A549 treated with AZD2906 at 1 μM for 4 hours (cell line): Measurements from ENCODE around the gene RAMP2. TPM values are rescaled to one million over a fixed set of nuclear protein-coding genes. Genes with fewer than 3 reads are reported as not detected.

ENCODE experiments used
- total RNA-seq: library from RNA; stranded (reverse); fragments of 200-300 nt; extraction: Qiagen RNA extraction; gene quantifications from 5 replicates; pipeline ENCODE4 v1.2.3, GENCODE V29; 2022

Gene RAMP2, protein sequence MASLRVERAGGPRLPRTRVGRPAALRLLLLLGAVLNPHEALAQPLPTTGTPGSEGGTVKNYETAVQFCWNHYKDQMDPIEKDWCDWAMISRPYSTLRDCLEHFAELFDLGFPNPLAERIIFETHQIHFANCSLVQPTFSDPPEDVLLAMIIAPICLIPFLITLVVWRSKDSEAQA
- total RNA-seq, result 0.51 to 1.3 TPM (median 1.2 TPM) in 5 replicates

DNA sequence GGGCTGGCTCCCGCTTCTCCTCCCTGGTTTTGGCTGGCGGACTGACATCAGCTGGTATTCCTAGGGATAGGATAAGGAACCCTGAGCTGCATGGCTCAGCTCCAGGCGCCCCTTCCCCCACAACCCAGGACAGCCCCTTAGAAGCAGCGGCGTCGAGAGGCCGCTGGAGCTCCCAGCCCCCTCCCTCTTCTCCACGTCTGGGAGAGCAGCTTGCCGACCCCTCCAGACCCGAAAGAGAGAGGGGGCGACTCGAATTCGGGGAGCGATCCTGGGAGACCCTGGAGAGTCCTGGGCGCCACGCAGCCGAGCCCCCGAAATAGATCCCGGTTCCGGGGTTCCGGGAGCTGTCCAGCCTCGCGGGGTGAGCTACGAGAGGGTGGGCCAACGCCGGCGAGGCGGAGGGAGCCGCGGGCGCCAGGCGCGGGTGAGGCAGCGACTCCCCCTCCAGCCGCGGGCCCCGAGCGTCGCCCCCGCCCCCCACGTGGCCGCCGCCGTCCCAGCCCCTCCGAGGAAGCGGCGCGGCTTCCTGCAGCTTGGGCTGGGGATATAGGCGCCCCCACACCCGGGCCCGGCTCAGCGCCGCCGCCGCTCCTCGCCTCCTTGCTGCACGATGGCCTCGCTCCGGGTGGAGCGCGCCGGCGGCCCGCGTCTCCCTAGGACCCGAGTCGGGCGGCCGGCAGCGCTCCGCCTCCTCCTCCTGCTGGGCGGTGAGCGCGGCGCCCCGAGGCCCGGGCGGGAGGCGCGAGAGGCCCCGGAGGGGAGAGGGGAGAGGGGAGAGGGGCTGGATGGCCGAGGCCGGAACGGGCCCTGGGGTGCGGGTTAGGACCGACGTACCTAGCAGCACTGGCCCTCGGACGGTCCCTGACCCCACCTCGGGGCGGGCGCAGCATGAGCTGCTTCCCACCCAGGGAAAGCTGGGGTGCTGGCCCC, at the start of gene RAMP2:
Gene RAMP2 (plus strand): TSS at position 576 of the 930 bp plus-strand sequence. CDS start 35 bp downstream, at position 611.

DNA sequence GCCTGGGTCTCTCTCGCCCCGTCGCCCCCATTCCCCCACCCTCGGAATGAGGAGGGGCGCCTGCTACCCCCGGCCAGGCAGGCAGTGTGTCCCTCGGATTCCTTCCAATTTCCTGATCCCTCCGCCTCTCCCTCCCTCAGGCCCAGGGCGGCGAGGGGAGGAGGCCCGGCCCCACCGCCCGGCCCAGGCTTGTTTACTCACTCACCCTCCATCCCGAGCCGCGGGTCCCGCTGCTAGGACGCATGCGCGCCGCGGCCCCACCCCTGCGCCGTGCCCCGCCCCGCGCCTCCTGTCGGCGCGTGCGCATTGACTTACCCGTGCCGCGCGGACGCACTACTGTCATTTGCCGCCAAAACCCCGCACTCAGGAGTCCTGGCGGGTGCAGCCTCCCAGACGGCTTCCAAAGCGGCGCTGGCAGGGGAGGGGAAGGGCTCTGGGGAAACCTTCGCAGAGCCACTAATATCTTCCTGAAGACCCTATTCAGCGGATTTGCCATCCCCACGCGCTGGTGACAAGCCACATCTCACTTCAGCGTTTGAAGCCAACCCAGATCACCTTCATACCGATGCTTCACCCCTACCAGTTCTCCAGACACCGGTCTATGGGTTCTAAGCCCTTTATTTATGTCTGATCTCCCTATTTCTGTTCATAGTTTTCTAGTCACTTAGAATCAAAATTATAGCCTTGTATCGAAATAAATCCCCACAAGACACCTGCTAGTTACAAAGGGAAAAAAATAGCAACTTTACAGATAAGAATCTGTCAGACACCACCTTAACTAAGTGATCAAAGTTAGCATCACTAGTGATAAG, 16.0 kb upstream of the RAMP2 start, which contains the start of gene EZH1:
Gene EZH1 (minus strand): TSS at position 235 of the 812 bp plus-strand sequence. CDS start 16,099 bp downstream, outside the sequence.

DNA sequence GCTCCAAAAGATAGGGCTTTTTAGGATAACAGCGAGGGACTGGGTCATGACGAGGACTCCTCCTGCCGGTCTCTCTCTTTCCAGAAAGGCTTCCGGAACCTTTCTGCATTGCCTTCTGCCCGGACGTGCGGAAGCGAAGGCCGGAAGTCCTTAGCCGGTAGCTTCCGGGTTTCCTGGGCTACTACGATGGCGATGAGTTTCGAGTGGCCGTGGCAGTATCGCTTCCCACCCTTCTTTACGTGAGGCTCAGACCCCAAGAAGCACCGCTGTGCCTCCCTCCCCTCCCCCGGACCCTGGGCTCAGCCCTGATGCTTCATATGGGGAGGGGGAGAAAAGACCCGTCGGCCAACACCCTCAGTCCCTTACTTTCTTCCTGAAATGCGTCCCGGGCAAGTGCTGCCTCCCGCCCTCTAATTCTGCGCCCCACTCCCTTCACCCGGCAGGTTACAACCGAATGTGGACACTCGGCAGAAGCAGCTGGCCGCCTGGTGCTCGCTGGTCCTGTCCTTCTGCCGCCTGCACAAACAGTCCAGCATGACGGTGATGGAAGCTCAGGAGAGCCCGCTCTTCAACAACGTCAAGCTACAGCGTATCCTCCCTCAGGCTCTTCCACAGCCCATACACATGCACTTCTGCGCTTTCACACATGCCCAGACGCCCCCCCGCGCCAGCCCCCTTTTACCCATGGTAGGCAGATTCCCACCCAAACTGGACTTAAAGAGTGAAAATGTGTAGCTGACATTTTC, 12.4 kb downstream of the RAMP2 start, which contains the start of gene VPS25:
Gene VPS25 (plus strand): TSS at position 160 of the 746 bp plus-strand sequence. CDS start 27 bp downstream, at position 187.

DNA sequence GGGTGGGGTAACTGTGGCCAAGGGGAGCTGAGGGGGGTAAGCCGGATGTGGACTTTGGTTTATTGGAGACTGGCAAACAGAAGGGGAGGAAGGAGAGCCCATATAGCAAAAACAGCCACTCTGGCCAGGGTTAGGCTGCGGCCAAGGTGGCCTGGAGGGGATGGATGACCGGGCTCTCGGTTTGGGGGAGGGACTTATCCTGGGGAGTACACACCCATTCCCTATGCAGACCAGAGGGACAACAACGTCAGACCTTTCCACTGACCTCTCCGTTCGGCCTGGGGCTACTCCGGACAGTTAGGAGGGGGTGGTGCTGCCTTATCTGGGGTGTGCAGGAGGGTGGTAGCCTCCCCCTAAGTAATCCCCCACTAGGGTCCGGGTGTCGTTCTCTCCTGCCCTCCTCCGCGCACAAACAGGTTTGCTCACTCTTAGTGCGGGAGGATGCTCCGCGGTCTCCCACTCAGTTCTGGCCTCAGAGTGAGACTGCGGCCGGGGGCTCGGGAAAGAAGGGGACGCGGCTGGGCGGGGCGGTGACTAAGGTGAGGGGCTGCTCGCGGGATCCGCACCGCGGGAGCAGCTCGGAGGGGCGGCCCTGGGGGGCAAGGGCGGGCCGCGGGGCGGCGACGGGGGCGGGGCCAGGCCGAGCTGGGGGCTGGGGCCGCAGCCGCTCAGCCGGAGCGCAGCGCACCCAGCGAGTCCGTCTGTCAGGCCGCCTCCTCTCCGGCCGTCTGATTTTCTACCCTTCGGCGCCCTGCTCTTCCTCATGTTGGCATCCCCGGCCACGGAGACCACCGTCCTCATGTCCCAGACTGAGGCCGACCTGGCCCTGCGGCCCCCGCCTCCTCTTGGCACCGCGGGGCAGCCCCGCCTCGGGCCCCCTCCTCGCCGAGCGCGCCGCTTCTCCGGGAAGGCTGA, 19.2 kb downstream of the RAMP2 start, which contains the start of gene WNK4:
Gene WNK4 (plus strand): TSS at position 675 of the 915 bp plus-strand sequence. CDS start 89 bp downstream, at position 764.

DNA sequence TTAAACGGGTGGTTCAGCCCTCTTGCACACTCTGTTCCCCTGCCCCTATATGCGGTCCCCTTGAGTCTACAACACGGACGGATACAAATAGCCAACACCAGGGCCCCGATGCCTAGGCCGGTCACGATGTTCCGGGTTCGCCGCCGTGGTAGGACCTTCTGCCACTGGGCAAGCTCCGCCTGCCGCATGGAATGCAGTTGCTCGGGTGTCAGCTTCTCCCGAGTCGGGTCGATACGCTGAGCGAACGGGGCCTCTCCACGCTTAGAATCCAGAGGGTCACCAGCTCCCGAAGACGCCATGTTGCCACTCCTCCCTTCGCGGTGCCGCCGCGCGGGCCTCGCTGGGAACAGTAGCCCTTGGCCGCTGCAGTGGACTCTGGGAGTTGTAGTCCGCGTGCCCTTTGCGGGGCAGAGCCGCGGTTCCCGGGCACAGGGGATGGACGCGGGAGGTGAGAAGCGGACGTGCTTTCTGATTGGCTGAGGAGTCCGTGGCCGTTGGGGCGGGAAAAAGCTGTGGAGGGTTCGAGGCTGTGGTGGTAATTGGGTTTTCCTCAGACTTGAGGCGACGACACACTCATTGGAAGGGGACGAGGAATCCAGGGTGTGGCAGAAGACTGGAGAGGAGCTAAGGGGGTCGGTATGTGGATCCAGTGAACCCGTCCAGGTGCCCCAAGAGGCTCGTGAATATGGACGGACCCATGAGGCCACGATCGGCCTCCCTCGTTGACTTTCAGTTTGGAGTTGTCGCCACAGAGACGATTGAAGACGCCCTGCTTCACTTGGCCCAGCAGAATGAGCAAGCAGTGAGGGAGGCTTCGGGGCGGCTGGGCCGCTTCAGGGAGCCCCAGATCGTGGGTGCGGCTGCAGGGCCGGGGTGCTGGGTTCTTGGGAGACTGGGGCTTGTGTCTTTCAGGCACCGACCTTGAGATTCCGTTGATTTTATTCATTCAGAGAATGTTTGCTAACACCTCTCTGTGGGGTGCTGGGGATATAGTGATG, 37.7 kb downstream of the RAMP2 start, which contains the start of the genes CNTD1 and COA3:
Gene CNTD1 (plus strand): TSS at position 479 of the 998 bp plus-strand sequence. CDS start 207 bp downstream, at position 686.
Gene COA3 (minus strand): TSS at position 322 of the 998 bp plus-strand sequence. CDS start 23 bp downstream, at position 299.

Other genes starting within 250 kb of the RAMP2 start
- gene NAGLU, start 225.0 kb upstream of the RAMP2 start, total RNA-seq, result 34.3 to 48.3 TPM (median 46.9 TPM) in 5 replicates
- gene HSD17B1, start 208.3 kb upstream of the RAMP2 start, total RNA-seq, result 0.95 to 1.8 TPM (median 1.5 TPM) in 5 replicates
- gene COASY, start 199.1 kb upstream of the RAMP2 start, total RNA-seq, result 103 to 126 TPM (median 118 TPM) in 5 replicates
- gene MLX, start 194.1 kb upstream of the RAMP2 start, total RNA-seq, result 58.2 to 62.5 TPM (median 61.8 TPM) in 5 replicates
- gene PSMC3IP, start 183.5 kb upstream of the RAMP2 start, total RNA-seq, result 30.0 to 33.0 TPM (median 31.6 TPM) in 5 replicates
- 23.5 to 29.0 TPM (median 26.5 TPM) in 5 replicates for gene RETREG3, start 151.9 kb upstream of the RAMP2 start, total RNA-seq
- gene TUBG1, start 151.5 kb upstream of the RAMP2 start, total RNA-seq, result 134 to 147 TPM (median 139 TPM) in 5 replicates
- 15.2 to 22.9 TPM (median 20.9 TPM) in 5 replicates for gene TUBG2, start 101.9 kb upstream of the RAMP2 start, total RNA-seq
- 9.6 to 17.7 TPM (median 16.1 TPM) in 5 replicates for gene PLEKHH3, start 84.2 kb upstream of the RAMP2 start, total RNA-seq
- 0.25 to 0.35 TPM (median 0.29 TPM) in 5 replicates for gene CCR10, start 79.4 kb upstream of the RAMP2 start, total RNA-seq
- gene CNTNAP1, start 78.7 kb upstream of the RAMP2 start, total RNA-seq, result 4.5 to 5.6 TPM (median 5.0 TPM) in 5 replicates
- 8.9 to 13.0 TPM (median 11.9 TPM) in 5 replicates for gene EZH1, start 16.2 kb upstream of the RAMP2 start, total RNA-seq
- gene VPS25, start 12.2 kb downstream of the RAMP2 start, total RNA-seq, result 123 to 126 TPM (median 124 TPM) in 5 replicates
- 0.91 to 1.6 TPM (median 1.2 TPM) in 5 replicates for gene WNK4, start 19.4 kb downstream of the RAMP2 start, total RNA-seq
- gene COA3, start 37.5 kb downstream of the RAMP2 start, total RNA-seq, result 112 to 138 TPM (median 133 TPM) in 5 replicates
- 0.03 to 0.06 TPM (median 0.04 TPM) in 4 of 5 replicates, not detected in the other for gene CNTD1, start 37.6 kb downstream of the RAMP2 start, total RNA-seq
- 78.1 to 101 TPM (median 79.7 TPM) in 5 replicates for gene BECN1, start 63.1 kb downstream of the RAMP2 start, total RNA-seq
- 220 to 295 TPM (median 223 TPM) in 5 replicates for gene PSME3, start 72.2 kb downstream of the RAMP2 start, total RNA-seq
- 1.7 to 2.7 TPM (median 1.8 TPM) in 5 replicates for gene AOC2, start 83.4 kb downstream of the RAMP2 start, total RNA-seq
- 1.0 to 1.6 TPM (median 1.3 TPM) in 5 replicates for gene AOC3, start 90.0 kb downstream of the RAMP2 start, total RNA-seq
- gene G6PC1, start 139.6 kb downstream of the RAMP2 start, total RNA-seq, result 0.02 to 0.04 TPM (median 0.03 TPM) in 3 of 5 replicates, not detected in the others
- 52.3 to 58.2 TPM (median 56.4 TPM) in 5 replicates for gene AARSD1, start 203.2 kb downstream of the RAMP2 start, total RNA-seq
- 0.63 to 1.3 TPM (median 0.87 TPM) in 5 replicates for gene PTGES3L, start 218.9 kb downstream of the RAMP2 start, total RNA-seq
- 19.0 to 20.1 TPM (median 19.6 TPM) in 5 replicates for gene RUNDC1, start 219.3 kb downstream of the RAMP2 start, total RNA-seq
- gene RPL27, start 237.2 kb downstream of the RAMP2 start, total RNA-seq, result 2,911 to 3,334 TPM (median 2,945 TPM) in 5 replicates
- 17.3 to 20.9 TPM (median 19.0 TPM) in 5 replicates for gene IFI35, start 245.6 kb downstream of the RAMP2 start, total RNA-seq